Gastrocnemius medialis (tissue), 4 donors: ENCODE measurements around the gene C2CD4D.

Experiments used
- CTCF ChIP-seq, 5 experiments: fragments of 450-650 bp in 3 of 5; fragments of 200-600 bp in 2 of 5; sonication (generic) in 2 of 5; IDR thresholded peaks in 4 of 5; conservative IDR thresholded peaks in 1 of 5; 1 replicate in 4 of 5; 2 replicates in 1 of 5; pipeline ENCODE4 v1.5.1; 2016 to 2019; ENCODE audit warnings: antibody characterized with exemption in 5 of 5, mild to moderate bottlenecking in 3 of 5, moderate library complexity in 3 of 5
- POLR2A ChIP-seq, 2 donors: fragments of 450-650 bp; IDR thresholded peaks; one replicate each; pipeline ENCODE4 v1.6.1; 2017; ENCODE audit warnings: antibody characterized with exemption in 2 of 2, mild to moderate bottlenecking in 2 of 2, moderate library complexity in 2 of 2

- TF ChIP-seq POLR2A (IDR thresholded peaks at IDR 0.05) (no peak), CTCF (IDR thresholded peaks at IDR 0.05 in 4 of 5, conservative IDR thresholded peaks at IDR 0.05 in 1 of 5) (no peak)
These were observed 8.4 kb upstream of the C2CD4D start for GRCh38 chr1:151847867-151848596.
